ENCODE data around the gene NWD2. TPM values are rescaled to one million over a fixed set of nuclear protein-coding genes. Genes with fewer than 3 reads are reported as not detected.

Gene NWD2
- total RNA-seq, 1 experiment from 2014 or later: not detected

GRCh38 chr4:37425857-37426256 is 181.3 kb downstream of the NWD2 start:
- Histone ChIP-seq H2BK12ac (ENCODE audit: insufficient read length, low read depth, low read length) (no peak overlapping the region), H3K4ac (ENCODE audit: low read depth, low read length) (no peak overlapping the region), H2AFZ (ENCODE audit: low read length) (no peak overlapping the region), H4K5ac (ENCODE audit: insufficient read length, low read depth, low read length) (no peak overlapping the region), H3K4me2 (ENCODE audit: insufficient read depth, insufficient read length, low read length) (no peak overlapping the region), H3K14ac (ENCODE audit: insufficient read depth, low read length) (no peak overlapping the region), H2AK5ac (ENCODE audit: insufficient read length, low read length) (no peak overlapping the region), H3K79me2 (ENCODE audit: insufficient read depth, low read length) (no peaks in the 10 kb centered on the region), H2BK5ac (ENCODE audit: insufficient read length, low read length) (no peak overlapping the region), H4K91ac (ENCODE audit: insufficient read length, low read depth, low read length) (no peak overlapping the region), H4K20me1 (ENCODE audit: control insufficient read depth, insufficient read depth, insufficient read length) (no peaks in the 10 kb centered on the region), H2BK120ac (ENCODE audit: low read depth, low read length, poor library complexity, severe bottlenecking) (no peak overlapping the region), H3T11ph (ENCODE audit: low read length) (no peak overlapping the region), H3K23me2 (ENCODE audit: insufficient read length, low read depth, low read length, poor library complexity, severe bottlenecking) (no peaks in the 10 kb centered on the region), H3K9ac (ENCODE audit: extremely low read depth, insufficient read length, low read length) (no peak overlapping the region), H3K27ac (ENCODE audit: insufficient read length, low read depth, low read length) (no peak overlapping the region), H2BK20ac (ENCODE audit: low read depth, low read length, poor library complexity, severe bottlenecking) (no peak overlapping the region), H3K27me3 (ENCODE audit: insufficient read depth, low read length) (no peaks in the 10 kb centered on the region), H4K8ac (replicated peaks; ENCODE audit: insufficient read length, low read depth, low read length) (no peak overlapping the region), H3K56ac (ENCODE audit: insufficient read length, low read depth, low read length) (no peak overlapping the region), H3K9me3 (ENCODE audit: control insufficient read depth, low read depth, low read length) (no peaks in the 10 kb centered on the region), H3K4me1 (ENCODE audit: insufficient read depth, low read length) (no peaks in the 10 kb centered on the region), H3K79me1 (ENCODE audit: insufficient read depth, low read depth, low read length, poor library complexity, severe bottlenecking) (no peaks in the 10 kb centered on the region), H2BK15ac (ENCODE audit: low read depth, low read length) (no peak overlapping the region), H3K23ac (ENCODE audit: insufficient read length, low read depth, low read length) (no peak overlapping the region), H3K18ac (ENCODE audit: insufficient read length, low read depth, low read length) (no peak overlapping the region)
- no peak for DNase-seq
- no peak for TF ChIP-seq CTCF (conservative IDR thresholded peaks at IDR 0.05)
- Mint-ChIP-seq H3K4me3 (no peak overlapping the region), H3K27ac (no peak overlapping the region), H3K36me3 (ENCODE audit: insufficient read depth in 1 of 3, low read depth in 3 of 3) (no peaks in the 10 kb centered on the region), H3K9me3 (no peaks in the 10 kb centered on the region), H3K27me3 (ENCODE audit: low read depth) (no peaks in the 10 kb centered on the region), H3K4me1 (0 out of 4 replicates have a peak, but pooled peaks cover 0 to 4% of the 10 kb centered on the region in 2 experiments)
- no CpG with 5 or more reads among the region's 2 CpGs for WGBS (ENCODE audit: extremely low coverage, insufficient read length, low lambda C conversion rate)

Data from H9 (cell line).